ENCODE data around the gene SLC10A3. TPM values are rescaled to one million over a fixed set of nuclear protein-coding genes. Genes with fewer than 3 reads are reported as not detected.

Gene SLC10A3
- total and polyA plus RNA-seq, 2 donors (not counting 3 experiments of a cell fraction or from before 2014, with no cell fraction given): 21.9 to 22.6 TPM

DNA sequence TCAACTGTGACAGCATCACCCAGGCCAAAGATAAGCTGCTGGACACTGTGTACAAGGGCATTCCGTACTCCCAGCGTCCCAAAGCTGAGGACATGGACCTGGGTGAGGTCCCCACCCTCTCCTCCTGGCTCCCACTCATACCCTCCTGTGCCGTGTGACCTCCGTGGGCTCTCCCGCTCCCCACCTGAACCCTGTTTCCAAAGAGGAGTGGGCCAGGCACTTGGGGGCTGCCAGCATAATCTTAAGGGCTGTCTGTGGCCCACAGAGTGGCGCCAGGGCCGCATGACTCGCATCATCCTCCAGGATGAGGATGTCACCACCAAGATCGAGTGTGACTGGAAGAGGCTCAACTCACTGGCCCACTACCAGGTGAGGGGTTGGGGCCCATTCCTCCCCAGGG, 21.3 kb downstream of the SLC10A3 start:
- Histone ChIP-seq H3K9ac (replicated peaks; ENCODE audit: extremely low read depth, insufficient read depth, low read length) (no peak overlapping the region), H3K9me1 (replicated peaks; ENCODE audit: control insufficient read depth, extremely low read depth, insufficient read depth, low read length) (no peaks in the 10 kb centered on the region), H2AFZ (ENCODE audit: low read depth, low read length) (no peak overlapping the region), H3K4me1 (ENCODE audit: control insufficient read depth, extremely low read depth, insufficient read depth, low read length) (no peaks in the 10 kb centered on the region), H4K20me1 (replicated peaks; ENCODE audit: control insufficient read depth, extremely low read depth, insufficient read depth, low read length) (no peaks in the 10 kb centered on the region), H3K79me2 (ENCODE audit: control insufficient read depth, insufficient read depth, low read length) (no peaks in the 10 kb centered on the region), H3K4me2 (ENCODE audit: insufficient read depth, low read length) (no peak overlapping the region), H3K4me3 (replicated peaks in 1 of 3; ENCODE audit: insufficient read depth in 1 of 3, low read depth in 1 of 3, low read length in 3 of 3) (no peak overlapping the region), H3K9me3 (replicated peaks; ENCODE audit: control insufficient read depth, insufficient read depth, low read length) (no peaks in the 10 kb centered on the region), H3K27me3 (ENCODE audit: control insufficient read depth in 2 of 2, insufficient read depth in 2 of 2, low read length in 2 of 2) (no peaks in the 10 kb centered on the region), H3K27ac (ENCODE audit: insufficient read depth, low read depth, low read length) (no peak overlapping the region), H3K36me3 (ENCODE audit: control insufficient read depth in 2 of 2, extremely low read depth in 1 of 2, insufficient read depth in 2 of 2, low read length in 2 of 2) (peaks cover 0 to 46% of the 10 kb centered on the region in 2 experiments)
- no TSS peak for BruUV-seq (replicated peaks)
- TF ChIP-seq, protein P1, sequence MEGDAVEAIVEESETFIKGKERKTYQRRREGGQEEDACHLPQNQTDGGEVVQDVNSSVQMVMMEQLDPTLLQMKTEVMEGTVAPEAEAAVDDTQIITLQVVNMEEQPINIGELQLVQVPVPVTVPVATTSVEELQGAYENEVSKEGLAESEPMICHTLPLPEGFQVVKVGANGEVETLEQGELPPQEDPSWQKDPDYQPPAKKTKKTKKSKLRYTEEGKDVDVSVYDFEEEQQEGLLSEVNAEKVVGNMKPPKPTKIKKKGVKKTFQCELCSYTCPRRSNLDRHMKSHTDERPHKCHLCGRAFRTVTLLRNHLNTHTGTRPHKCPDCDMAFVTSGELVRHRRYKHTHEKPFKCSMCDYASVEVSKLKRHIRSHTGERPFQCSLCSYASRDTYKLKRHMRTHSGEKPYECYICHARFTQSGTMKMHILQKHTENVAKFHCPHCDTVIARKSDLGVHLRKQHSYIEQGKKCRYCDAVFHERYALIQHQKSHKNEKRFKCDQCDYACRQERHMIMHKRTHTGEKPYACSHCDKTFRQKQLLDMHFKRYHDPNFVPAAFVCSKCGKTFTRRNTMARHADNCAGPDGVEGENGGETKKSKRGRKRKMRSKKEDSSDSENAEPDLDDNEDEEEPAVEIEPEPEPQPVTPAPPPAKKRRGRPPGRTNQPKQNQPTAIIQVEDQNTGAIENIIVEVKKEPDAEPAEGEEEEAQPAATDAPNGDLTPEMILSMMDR (IDR thresholded peaks at IDR 0.05; ENCODE audit: extremely low read depth in 1 of 2, insufficient read depth in 1 of 2, low read depth in 1 of 2, low read length in 2 of 2): no peak
- TF ChIP-seq EZH2 (IDR thresholded peaks at IDR 0.05; ENCODE audit: borderline replicate concordance, low read depth, low read length, severe bottlenecking) (no peak), POLR2A (IDR thresholded peaks at IDR 0.05; ENCODE audit: low read depth, low read length) (no peak), MYC (IDR thresholded peaks at IDR 0.05; ENCODE audit: low read depth, low read length) (no peak), POLR2AphosphoS5 (IDR thresholded peaks at IDR 0.05; ENCODE audit: insufficient read depth, low read depth, low read length) (no peak), JUN (IDR thresholded peaks at IDR 0.05; ENCODE audit: borderline replicate concordance, insufficient read depth, insufficient read length, low read depth) (no peak)
- intact Hi-C loops (cut with micrococcal nuclease) (no loop called here), dilution Hi-C loops (cut with MboI; ENCODE audit: extremely low pct_ligation_motif_present, low sequenced_read_pairs) (no loop called here)
- FAIRE-seq (no peak), DNase-seq (ENCODE audit: low read depth, low spot score) (no peak)
- POLR2A ChIA-PET: no interaction called here
- CTCF ChIA-PET: no interaction called here

DNA sequence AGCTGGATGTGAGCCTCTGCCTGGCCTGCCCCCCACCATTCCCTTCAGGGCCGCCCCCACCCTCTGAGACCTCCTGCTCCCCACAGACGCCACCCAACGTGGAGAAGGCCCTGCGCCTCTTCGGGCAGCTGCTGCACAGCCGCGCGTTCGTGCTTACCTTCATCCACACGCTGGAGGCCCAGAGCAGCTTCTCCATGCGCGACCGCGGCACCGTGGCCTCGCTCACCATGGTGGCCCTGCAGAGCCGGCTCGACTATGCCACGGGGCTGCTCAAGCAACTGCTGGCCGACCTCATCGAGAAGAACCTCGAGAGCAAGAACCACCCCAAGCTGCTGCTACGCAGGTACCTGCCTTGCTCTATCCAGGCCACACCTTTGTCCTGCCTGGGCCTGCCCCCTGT, 22.2 kb downstream of the SLC10A3 start:
- H3K4me2 ChIP-seq (ENCODE audit: insufficient read depth, low read length): no peak overlapping the region
- H3K9me3 ChIP-seq (replicated peaks; ENCODE audit: control insufficient read depth, insufficient read depth, low read length): no peaks in the 10 kb centered on the region
- H4K20me1 ChIP-seq (replicated peaks; ENCODE audit: control insufficient read depth, extremely low read depth, insufficient read depth, low read length): no peaks in the 10 kb centered on the region
- dilution Hi-C loops (cut with MboI; ENCODE audit: extremely low pct_ligation_motif_present, low sequenced_read_pairs): no loop called here
- no peaks in the 10 kb centered on the region for H3K4me1 ChIP-seq (ENCODE audit: control insufficient read depth, extremely low read depth, insufficient read depth, low read length)
- H3K9ac ChIP-seq (replicated peaks; ENCODE audit: extremely low read depth, insufficient read depth, low read length): no peak overlapping the region
- H3K4me3 ChIP-seq (replicated peaks in 1 of 3; ENCODE audit: insufficient read depth in 1 of 3, low read depth in 1 of 3, low read length in 3 of 3): no peak overlapping the region
- no peak overlapping the region for H3K27ac ChIP-seq (ENCODE audit: insufficient read depth, low read depth, low read length)
- H3K79me2 ChIP-seq (ENCODE audit: control insufficient read depth, insufficient read depth, low read length): no peaks in the 10 kb centered on the region
- ChIA-PET CTCF (no interaction called here), POLR2A (no interaction called here)
- peaks cover 0 to 49% of the 10 kb centered on the region in 2 experiments for H3K36me3 ChIP-seq (ENCODE audit: control insufficient read depth in 2 of 2, extremely low read depth in 1 of 2, insufficient read depth in 2 of 2, low read length in 2 of 2)
- no TSS peak for BruUV-seq (replicated peaks)
- FAIRE-seq (no peak), DNase-seq (ENCODE audit: low read depth, low spot score) (no peak)
- TF ChIP-seq MAX (IDR thresholded peaks at IDR 0.05; ENCODE audit: insufficient read depth, insufficient read length) (no peak), FOS (IDR thresholded peaks at IDR 0.05; ENCODE audit: borderline replicate concordance, insufficient read depth, low read length) (no peak), EZH2 (IDR thresholded peaks at IDR 0.05; ENCODE audit: borderline replicate concordance, low read depth, low read length, severe bottlenecking) (no peak), GATA2 (IDR thresholded peaks at IDR 0.05; ENCODE audit: insufficient read depth, insufficient read length, low read depth, low read length) (no peak), MYC (IDR thresholded peaks at IDR 0.05; ENCODE audit: low read depth, low read length) (no peak), JUN (IDR thresholded peaks at IDR 0.05; ENCODE audit: borderline replicate concordance, insufficient read depth, insufficient read length, low read depth) (no peak), POLR2AphosphoS5 (IDR thresholded peaks at IDR 0.05; ENCODE audit: insufficient read depth, low read depth, low read length) (no peak), POLR2A (IDR thresholded peaks at IDR 0.05; ENCODE audit: low read depth, low read length) (no peak)
- TF ChIP-seq, protein P1 (IDR thresholded peaks at IDR 0.05; ENCODE audit: extremely low read depth in 1 of 2, insufficient read depth in 1 of 2, low read depth in 1 of 2, low read length in 2 of 2): no peak
- no peak overlapping the region for H2AFZ ChIP-seq (ENCODE audit: low read depth, low read length)
- no peaks in the 10 kb centered on the region for H3K9me1 ChIP-seq (replicated peaks; ENCODE audit: control insufficient read depth, extremely low read depth, insufficient read depth, low read length)
- H3K27me3 ChIP-seq (ENCODE audit: control insufficient read depth in 2 of 2, insufficient read depth in 2 of 2, low read length in 2 of 2): no peaks in the 10 kb centered on the region
- intact Hi-C loops (cut with micrococcal nuclease): no loop called here
